GM04503 (cell line): Measurements from ENCODE around the gene PRDM15.

Experiments used
- DNase-seq: peaks from one replicate; pipeline ENCODE4 v3.0.0-alpha.2; 2012; ENCODE audit warnings: low read depth

The PRDM15 gene

GRCh38 chr21:41908829-41909228 is 29.7 kb upstream of the PRDM15 start:
- DNase-seq = no peak

- no peak for DNase-seq
These were observed 28.5 kb upstream of the PRDM15 start for GRCh38 chr21:41907496-41908258.

- no peak for DNase-seq
These were observed 27.6 kb upstream of the PRDM15 start for GRCh38 chr21:41906770-41907169.

- DNase-seq = no peak
These were observed 24.6 kb upstream of the PRDM15 start for GRCh38 chr21:41903559-41904351.

GRCh38 chr21:41902946-41903345 is 23.8 kb upstream of the PRDM15 start:
- DNase-seq = no peak

- no peak for DNase-seq
These were observed 22.6 kb upstream of the PRDM15 start for GRCh38 chr21:41901782-41902181.

- no peak for DNase-seq
These were observed 22.0 kb upstream of the PRDM15 start for GRCh38 chr21:41901099-41901498.

- no peak for DNase-seq
These were observed 21.3 kb upstream of the PRDM15 start for GRCh38 chr21:41900401-41900800.

- no peak for DNase-seq
These were observed 20.5 kb upstream of the PRDM15 start for GRCh38 chr21:41899426-41900202.

- no peak for DNase-seq
These were observed 19.9 kb upstream of the PRDM15 start for GRCh38 chr21:41898998-41899397.

- no peak for DNase-seq
These were observed 18.6 kb upstream of the PRDM15 start for GRCh38 chr21:41897700-41898099.

- DNase-seq = no peak
These were observed 18.0 kb upstream of the PRDM15 start for GRCh38 chr21:41897047-41897669.

GRCh38 chr21:41895643-41896493 is 16.7 kb upstream of the PRDM15 start:
- DNase-seq = no peak

- no peak for DNase-seq
These were observed 15.9 kb upstream of the PRDM15 start for GRCh38 chr21:41894922-41895557.

GRCh38 chr21:41894511-41894910 is 15.4 kb upstream of the PRDM15 start:
- DNase-seq = no peak

GRCh38 chr21:41892726-41893125 is 13.6 kb upstream of the PRDM15 start:
- DNase-seq = no peak

GRCh38 chr21:41891132-41891531 is 12.0 kb upstream of the PRDM15 start:
- DNase-seq = no peak

- DNase-seq = no peak
These were observed 11.2 kb upstream of the PRDM15 start for GRCh38 chr21:41890355-41890754.

- DNase-seq = no peak
These were observed 9.7 kb upstream of the PRDM15 start for GRCh38 chr21:41888749-41889376.

GRCh38 chr21:41887667-41888066 is 8.5 kb upstream of the PRDM15 start:
- DNase-seq = no peak
